Smooth muscle cell (in vitro differentiated cells): ENCODE data around the gene COX6B1. TPM values are rescaled to one million over a fixed set of nuclear protein-coding genes. Genes with fewer than 3 reads are reported as not detected.

ENCODE experiments used
- DNase-seq: peaks from one replicate; lab custom pipeline; 2025; ENCODE audit not compliant: unreplicated experiment; lab: John Stamatoyannopoulos, UW
- H2AFZ ChIP-seq: fragments of 200-600 bp; sonication (generic); 2 replicates; pipeline ENCODE4 v1.6.0; 2016; ENCODE audit warnings: antibody characterized with exemption, low read depth, mild to moderate bottlenecking
- H3F3A ChIP-seq: fragments of 200-600 bp; sonication (generic); 2 replicates; pipeline ENCODE4 v1.6.0; 2017; ENCODE audit warnings: antibody characterized with exemption, low read depth
- H3K27ac ChIP-seq: fragments of 200-600 bp; sonication (generic); 2 replicates; pipeline ENCODE4 v1.5.1; 2016; ENCODE audit warnings: low read depth, mild to moderate bottlenecking
- H3K27me3 ChIP-seq: fragments of 200-600 bp; sonication (generic); 2 replicates; pipeline ENCODE4 v1.6.1; 2016; ENCODE audit warnings: low read depth, mild to moderate bottlenecking
- H3K36me3 ChIP-seq: fragments of 200-600 bp; sonication (generic); 2 replicates; pipeline ENCODE4 v1.5.1; 2016; ENCODE audit warnings: low read depth
- H3K4me1 ChIP-seq: fragments of 200-600 bp; sonication (generic); 2 replicates; pipeline ENCODE4 v1.5.1; 2016; ENCODE audit warnings: low read depth
- H3K4me2 ChIP-seq: fragments of 200-600 bp; sonication (generic); 2 replicates; pipeline ENCODE4 v1.6.0; 2016; ENCODE audit warnings: mild to moderate bottlenecking
- H3K4me3 ChIP-seq: fragments of 200-600 bp; sonication (generic); 2 replicates; pipeline ENCODE4 v1.5.1; 2016; ENCODE audit warnings: mild to moderate bottlenecking
- H3K79me2 ChIP-seq: fragments of 200-600 bp; sonication (generic); 2 replicates; pipeline ENCODE4 v1.6.0; 2016; ENCODE audit warnings: low read depth, mild to moderate bottlenecking
- H3K9ac ChIP-seq: fragments of 200-600 bp; sonication (generic); 2 replicates; pipeline ENCODE4 v1.6.0; 2016; ENCODE audit warnings: low read depth
- H3K9me3 ChIP-seq: fragments of 200-600 bp; sonication (generic); replicated peaks from 2 replicates; pipeline ENCODE4 v1.5.1; 2016; ENCODE audit warnings: low read depth
- H4K20me1 ChIP-seq: fragments of 200-600 bp; sonication (generic); 2 replicates; pipeline ENCODE4 v1.6.0; 2016; ENCODE audit warnings: low read depth
- CTCF ChIP-seq: fragments of 200-600 bp; sonication (generic); IDR thresholded peaks from 2 replicates; pipeline ENCODE4 v1.5.1; 2017; ENCODE audit warnings: borderline replicate concordance, mild to moderate bottlenecking, antibody characterized with exemption; ENCODE audit not compliant: insufficient read depth, poor library complexity, severe bottlenecking
- WGBS: methylation state at CpG from one replicate; pipeline ENCODE4 v1.1.7; 2016; ENCODE audit warnings: low lambda C conversion rate; 5-methylcytosine and 5-hydroxymethylcytosine counted together
- polyA plus RNA-seq: library from polyadenylated mRNA; unstranded; fragments of >200 nt; fragmentation: Nextera tagmentation; extraction: Ambion mirVana; gene quantifications from 2 replicates; pipeline ENCODE4 v1.2.1, GENCODE V29; 2016
- total RNA-seq: library from RNA; depleted of rRNA; stranded (reverse); fragments of >200 nt; gene quantifications from 2 replicates; pipeline ENCODE4 v1.2.3, GENCODE V29; 2014

COX6B1 gene
- total and polyA plus RNA-seq, 2 experiments from 2014 or later: 622 to 971 TPM

GRCh38 chr19:35618857-35619256 is 29.3 kb upstream of the COX6B1 start:
- Histone ChIP-seq H2AFZ (no peak overlapping the region), H3K79me2 (no peaks in the 10 kb centered on the region), H3K27ac (no peak overlapping the region), H3K4me2 (no peak overlapping the region), H3K9ac (no peak overlapping the region), H4K20me1 (no peaks in the 10 kb centered on the region), H3K27me3 (no peaks in the 10 kb centered on the region), H3K9me3 (no peaks in the 10 kb centered on the region), H3F3A (no peaks in the 10 kb centered on the region), H3K4me1 (no peaks in the 10 kb centered on the region), H3K36me3 (no peaks in the 10 kb centered on the region), H3K4me3 (no peak overlapping the region)
- whole genome bisulfite sequencing: 93% methylated on average over 7 of the region's 7 CpGs
- no peak for TF ChIP-seq CTCF
- no peak for DNase-seq

- Histone ChIP-seq H2AFZ (no peak overlapping the region), H3F3A (no peaks in the 10 kb centered on the region), H3K9ac (no peak overlapping the region), H3K4me1 (no peaks in the 10 kb centered on the region), H4K20me1 (no peaks in the 10 kb centered on the region), H3K4me2 (no peak overlapping the region), H3K4me3 (no peak overlapping the region), H3K79me2 (no peaks in the 10 kb centered on the region), H3K27ac (no peak overlapping the region), H3K9me3 (no peaks in the 10 kb centered on the region), H3K36me3 (no peaks in the 10 kb centered on the region), H3K27me3 (no peaks in the 10 kb centered on the region)
- no peak for TF ChIP-seq CTCF
- DNase-seq: no peak
- WGBS: 98% methylated on average over 8 of the region's 12 CpGs
These were observed 28.7 kb upstream of the COX6B1 start for GRCh38 chr19:35619290-35619923.

- no peak overlapping the region for H3K4me3 ChIP-seq
- TF ChIP-seq CTCF: no peak
- H3K36me3 ChIP-seq: no peaks in the 10 kb centered on the region
- no peaks in the 10 kb centered on the region for H3K79me2 ChIP-seq
- H3K9me3 ChIP-seq: no peaks in the 10 kb centered on the region
- H2AFZ ChIP-seq: no peak overlapping the region
- H3K27ac ChIP-seq: no peak overlapping the region
- no peaks in the 10 kb centered on the region for H3K27me3 ChIP-seq
- no peak overlapping the region for H3K4me2 ChIP-seq
- no peak overlapping the region for H3K9ac ChIP-seq
- no peaks in the 10 kb centered on the region for H3F3A ChIP-seq
- H4K20me1 ChIP-seq: no peaks in the 10 kb centered on the region
- WGBS: 96% methylated on average over 17 of the region's 17 CpGs
- H3K4me1 ChIP-seq: no peaks in the 10 kb centered on the region
- DNase-seq: no peak
These were observed 28.1 kb upstream of the COX6B1 start for GRCh38 chr19:35620001-35620400.

GRCh38 chr19:35621708-35622107 is 26.4 kb upstream of the COX6B1 start:
- Histone ChIP-seq H3K4me3 (no peak overlapping the region), H3K79me2 (no peaks in the 10 kb centered on the region), H3K36me3 (no peaks in the 10 kb centered on the region), H3F3A (no peaks in the 10 kb centered on the region), H3K9me3 (no peaks in the 10 kb centered on the region), H3K4me2 (no peak overlapping the region), H3K27me3 (no peaks in the 10 kb centered on the region), H3K4me1 (no peaks in the 10 kb centered on the region), H4K20me1 (no peaks in the 10 kb centered on the region), H3K9ac (no peak overlapping the region), H3K27ac (no peak overlapping the region), H2AFZ (no peak overlapping the region)
- no peak for TF ChIP-seq CTCF
- DNase-seq: no peak
- WGBS: over 99% methylated on average over 9 of the region's 9 CpGs
